ENCODE measurements around the gene GM2A. TPM values are rescaled to one million over a fixed set of nuclear protein-coding genes. Genes with fewer than 3 reads are reported as not detected.

The GM2A gene
- 38.7 TPM for total RNA-seq
- long read RNA-seq, transcript GM2A-201 (4 exons, 3,896 nt) = major isoform, 8 of 23 reads
- long read RNA-seq, partial matches to known transcripts = 0 of 23 reads
- long read RNA-seq, other reads (novel, unspliced or antisense) = 15 of 23 reads

DNA sequence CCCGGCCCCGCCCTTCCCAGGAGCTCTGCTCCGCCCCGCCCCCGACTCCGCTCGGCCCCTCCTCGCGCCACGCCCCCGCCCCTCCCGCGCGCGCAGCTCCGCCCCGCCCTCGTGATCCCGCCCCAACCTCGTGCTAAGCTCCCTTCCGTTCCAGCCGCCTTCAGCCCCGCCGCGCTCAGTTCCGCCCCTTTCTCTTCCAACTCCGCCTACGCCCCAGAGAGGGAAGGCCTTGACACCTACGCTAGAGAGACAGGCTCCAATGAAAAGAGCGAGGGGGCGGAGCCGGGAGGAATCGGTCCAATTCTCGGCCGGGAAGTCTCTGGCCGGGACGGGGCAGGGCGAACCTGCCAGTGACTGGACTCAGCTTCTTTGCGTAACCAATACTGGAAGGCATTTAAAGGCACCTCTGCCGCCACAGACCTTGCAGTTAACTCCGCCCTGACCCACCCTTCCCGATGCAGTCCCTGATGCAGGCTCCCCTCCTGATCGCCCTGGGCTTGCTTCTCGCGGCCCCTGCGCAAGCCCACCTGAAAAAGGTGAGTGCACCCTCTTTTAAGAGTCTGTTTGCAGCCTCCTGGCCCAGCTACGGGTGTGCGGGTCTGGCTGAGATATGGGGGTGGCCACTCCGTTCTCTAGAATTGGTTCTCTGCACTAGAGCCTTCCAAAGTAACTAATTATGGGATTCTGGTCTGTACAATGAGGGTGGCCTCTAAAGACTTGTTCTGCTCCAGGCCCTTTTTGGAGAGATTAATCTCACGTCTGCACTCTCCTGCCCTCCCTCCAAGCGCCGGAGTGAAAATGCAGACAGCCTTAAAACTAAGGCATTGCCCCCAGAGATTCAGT, at the start of gene GM2A:
GM2A (plus strand) TSS at position 424 of the 843 bp plus-strand sequence; CDS start at position 456, 32 bp downstream.
- DNase-seq (ENCODE audit: low spot score) = peak; percentile 99

DNA sequence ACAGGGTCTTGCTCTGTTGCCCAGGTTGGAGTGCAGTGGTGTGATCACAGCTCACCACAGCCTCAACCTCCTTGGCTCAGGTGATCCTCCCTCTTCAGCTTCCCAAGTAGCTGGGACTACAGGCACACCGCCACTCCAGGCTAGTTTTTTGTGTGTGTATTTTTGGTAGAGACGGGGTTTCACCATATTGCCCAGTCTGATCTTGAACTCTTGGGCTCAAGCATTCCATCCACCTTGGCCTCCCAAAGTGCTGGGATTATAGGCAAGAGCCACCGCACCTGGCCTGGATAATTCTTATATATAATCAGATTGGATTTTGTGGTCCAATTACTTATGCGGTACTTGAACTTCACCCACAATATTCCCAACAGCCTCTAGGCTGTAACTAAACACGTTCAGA, 48.9 kb upstream of the GM2A start:
- DNase-seq (ENCODE audit: low spot score) = peak; percentile 16

DNA sequence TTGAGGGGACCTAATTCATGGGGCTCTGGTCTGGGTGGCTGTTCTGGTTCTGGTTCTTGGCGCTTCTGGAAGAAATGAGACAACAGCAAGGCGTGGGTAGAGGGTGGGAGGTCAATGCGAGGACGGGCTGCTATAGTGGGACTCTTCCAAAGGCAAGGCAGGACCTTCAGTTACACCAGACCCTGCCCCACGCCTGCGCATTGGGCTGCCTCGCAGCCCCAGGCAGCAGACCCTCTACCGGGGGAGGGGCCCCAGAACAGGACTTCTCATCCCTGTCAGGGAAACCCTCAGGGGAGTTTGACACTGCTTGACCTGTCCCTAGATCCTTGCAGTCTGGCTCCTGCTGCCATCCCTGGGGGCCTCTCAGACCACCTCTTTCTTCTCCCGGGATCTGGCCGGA, 47.6 kb upstream of the GM2A start:
- peak; percentile 89 for DNase-seq (ENCODE audit: low spot score)

DNA sequence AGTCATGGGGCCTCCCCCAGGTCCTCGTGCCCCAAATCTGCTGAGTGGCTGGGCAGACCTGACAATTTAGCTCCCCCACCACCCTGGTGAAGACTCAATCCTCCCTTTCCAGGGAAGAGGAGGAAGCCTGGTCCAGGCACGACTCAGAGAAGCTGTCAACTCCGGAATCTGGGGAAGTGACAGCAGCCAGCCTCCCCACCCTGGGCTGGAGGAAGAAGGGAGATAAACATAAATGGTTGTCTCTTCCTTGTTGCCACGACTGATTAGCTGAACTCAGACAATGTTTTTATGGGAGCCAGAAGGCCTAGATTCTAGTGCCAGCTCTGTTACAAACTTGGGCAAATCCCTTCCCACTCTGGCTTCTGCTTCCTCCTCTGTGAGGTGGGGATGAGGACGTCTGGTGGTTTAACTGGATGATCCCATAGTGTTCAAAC, 44.5 kb upstream of the GM2A start:
- peak; percentile 82 for DNase-seq (ENCODE audit: low spot score)

DNA sequence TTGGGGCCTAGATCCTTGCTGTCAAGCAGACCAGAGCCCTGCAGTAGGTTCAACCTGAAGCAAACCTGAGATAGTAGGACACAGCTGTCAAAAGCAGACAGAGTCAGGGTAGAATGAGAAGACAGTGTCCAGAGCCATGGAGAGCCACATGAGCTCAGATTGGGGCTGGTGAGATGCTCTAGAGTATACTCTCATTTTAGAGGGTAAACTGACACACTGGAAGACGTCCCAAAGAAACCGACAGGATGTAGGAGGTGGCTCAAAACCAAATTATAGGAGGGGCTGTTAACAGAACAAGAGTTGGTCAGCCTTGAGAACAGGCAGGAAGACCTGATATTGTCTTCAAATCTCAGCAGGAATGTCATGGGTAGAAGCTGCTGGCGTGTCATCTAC, 40.6 kb upstream of the GM2A start:
- DNase-seq (ENCODE audit: low spot score) = peak; percentile 11

DNA sequence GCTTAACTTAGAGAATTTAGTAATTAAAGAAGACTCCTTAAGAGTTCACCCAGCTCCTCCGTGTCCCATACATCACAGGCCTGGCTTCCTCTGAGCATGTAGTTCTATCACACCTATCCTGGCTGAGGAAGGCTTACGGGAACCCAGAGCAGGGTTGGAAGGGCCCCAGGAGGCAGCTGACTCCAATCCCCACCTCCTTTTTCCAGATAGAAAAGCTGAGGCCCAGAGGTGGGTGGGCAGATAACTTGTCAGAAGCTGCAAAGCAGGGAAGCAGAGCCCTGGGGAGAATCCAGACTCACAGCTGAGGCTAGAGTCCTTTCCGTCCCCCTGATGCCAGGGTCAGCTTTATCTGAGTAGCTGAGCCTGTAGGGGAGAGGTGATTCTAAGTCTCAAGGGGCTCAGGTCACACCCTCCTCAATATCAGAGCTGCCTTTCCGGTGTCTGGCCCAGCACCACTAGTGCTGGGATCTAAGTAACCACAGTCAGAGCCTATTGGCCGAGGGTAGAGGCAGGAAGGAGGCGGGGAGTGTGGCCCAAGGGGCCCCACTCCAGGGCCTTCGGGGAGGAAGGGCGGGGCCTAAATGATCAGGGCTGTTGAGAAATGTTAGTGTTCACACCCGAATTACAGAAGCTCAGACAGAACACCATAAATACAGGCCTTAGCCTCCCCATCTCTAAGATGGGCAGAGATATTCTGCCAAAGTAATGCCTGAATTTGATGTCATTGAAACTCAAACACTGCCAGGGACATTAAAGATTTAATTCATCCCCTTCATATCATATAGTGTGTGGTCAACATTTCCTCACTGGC, 39.0 kb upstream of the GM2A start:
- peak; percentile 92 for DNase-seq (ENCODE audit: low spot score)

DNA sequence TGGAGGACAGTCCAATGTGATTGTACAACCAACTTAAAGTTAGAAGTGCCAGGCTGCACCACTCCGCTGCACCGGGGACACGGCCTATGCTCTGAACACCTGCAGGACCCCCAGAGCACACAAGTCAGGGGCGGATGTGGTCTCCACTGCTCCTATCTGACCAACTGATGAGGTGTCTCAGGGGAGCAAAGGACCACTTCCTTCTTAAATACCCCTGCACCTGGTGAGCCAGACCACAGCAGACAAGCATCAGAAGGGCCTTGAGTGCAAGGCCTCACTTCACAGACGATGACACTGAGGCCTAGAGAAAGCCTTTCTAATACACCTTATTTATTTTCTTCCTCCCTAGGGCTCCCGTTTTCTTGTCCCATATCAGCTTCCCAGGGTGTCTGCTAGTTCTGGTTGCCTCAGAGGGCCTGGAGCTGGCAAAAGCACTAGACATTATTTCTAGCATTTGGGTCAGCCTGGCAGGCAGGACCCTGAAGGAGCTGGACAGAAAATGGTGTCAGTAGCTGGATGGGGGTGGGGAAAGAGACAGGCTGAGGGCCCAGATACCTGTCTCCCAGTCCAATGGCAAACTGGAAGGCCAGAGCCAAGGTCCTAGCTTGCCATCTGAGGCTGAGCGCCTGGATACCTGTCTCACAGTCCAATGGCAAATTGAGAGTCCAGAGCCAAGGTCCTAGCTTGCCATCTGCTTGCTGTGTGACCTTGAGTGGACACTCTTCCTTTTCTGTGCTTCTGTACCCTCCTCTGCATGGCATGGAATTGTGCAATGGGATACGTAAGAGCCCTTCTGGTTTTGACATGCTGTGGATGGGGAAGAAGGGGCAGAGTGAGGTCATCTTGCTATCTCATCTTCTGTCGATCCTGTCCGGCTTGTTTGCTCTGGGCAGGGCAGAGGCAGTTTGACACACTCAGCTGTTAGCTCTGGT, 38.1 kb upstream of the GM2A start:
- DNase-seq (ENCODE audit: low spot score) = peak; percentile 78

DNA sequence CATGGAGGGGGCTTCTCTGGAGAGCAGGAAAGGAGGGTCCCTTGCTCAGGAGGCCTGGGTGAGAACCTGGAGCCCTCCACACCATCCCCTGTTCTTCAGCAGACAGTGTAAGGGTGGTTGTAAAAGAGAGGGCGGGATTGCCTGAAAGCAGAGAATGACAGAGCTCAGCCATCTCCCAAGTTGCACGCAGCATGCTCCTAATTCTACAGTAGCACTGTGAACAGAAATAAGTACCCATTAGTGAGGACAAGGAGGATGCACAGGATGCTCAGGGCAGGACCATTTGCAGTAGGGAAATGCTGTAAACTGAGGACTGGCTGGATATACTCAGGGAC, 37.5 kb upstream of the GM2A start:
- no peak for DNase-seq (ENCODE audit: low spot score)

DNA sequence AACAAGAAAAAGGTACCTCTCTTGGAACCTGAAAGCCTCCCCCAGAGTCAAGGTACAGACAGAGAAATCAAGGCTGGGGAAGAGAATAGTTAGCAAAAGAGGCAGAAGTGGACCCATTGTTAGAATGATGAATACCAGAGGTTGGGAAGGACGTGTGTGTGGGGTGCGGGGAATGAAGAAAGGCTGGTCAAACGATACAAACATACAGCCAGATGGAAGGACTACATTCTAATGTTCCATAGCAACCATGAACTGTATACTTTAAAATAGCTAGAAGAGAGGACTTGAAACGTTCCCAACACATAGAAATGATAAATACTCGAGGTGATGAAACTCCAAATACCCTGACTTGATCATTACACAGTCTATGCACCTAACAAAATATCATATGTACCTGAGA, 36.2 kb upstream of the GM2A start:
- peak; percentile 3 for DNase-seq (ENCODE audit: low spot score)

DNA sequence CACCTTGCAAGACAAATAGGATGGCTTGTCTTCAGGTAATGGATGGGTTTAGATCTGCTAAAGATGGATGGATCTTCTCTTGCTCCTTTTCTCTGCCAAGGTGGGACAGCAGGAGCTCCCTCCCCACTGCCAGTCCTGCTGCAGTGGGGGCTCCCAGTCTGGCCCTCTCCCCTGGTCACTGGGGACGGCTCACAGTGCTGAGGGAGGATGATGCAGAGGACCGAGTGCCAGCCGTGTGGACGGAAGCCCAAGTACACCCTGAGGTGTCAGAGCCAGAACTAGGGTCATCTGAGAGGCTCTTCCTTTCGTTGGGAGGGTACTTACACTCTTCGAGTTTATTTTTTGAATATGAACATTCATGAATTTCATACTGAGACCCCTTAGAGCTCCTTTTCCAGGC, 34.8 kb upstream of the GM2A start:
- DNase-seq (ENCODE audit: low spot score) = no peak

DNA sequence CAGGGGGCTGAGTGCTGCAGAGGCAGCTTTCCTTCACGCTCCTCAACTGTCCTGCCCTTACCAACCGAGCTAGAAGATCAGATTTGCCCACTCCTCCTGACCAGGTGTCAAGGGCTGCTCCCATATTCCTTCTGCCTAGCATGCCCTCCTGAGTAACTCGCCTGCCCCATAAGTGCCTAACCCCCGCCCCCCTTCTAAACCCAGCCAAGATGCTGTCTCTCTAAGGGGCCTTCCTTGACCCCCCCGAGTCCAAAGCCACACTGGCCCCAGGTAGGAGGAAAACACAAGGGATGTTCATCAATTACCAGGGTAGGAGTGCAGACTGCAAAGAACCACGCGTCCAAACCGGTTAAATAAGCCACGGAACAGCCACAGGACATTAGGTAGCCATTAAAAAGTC, 33.8 kb upstream of the GM2A start:
- DNase-seq (ENCODE audit: low spot score) = no peak

DNA sequence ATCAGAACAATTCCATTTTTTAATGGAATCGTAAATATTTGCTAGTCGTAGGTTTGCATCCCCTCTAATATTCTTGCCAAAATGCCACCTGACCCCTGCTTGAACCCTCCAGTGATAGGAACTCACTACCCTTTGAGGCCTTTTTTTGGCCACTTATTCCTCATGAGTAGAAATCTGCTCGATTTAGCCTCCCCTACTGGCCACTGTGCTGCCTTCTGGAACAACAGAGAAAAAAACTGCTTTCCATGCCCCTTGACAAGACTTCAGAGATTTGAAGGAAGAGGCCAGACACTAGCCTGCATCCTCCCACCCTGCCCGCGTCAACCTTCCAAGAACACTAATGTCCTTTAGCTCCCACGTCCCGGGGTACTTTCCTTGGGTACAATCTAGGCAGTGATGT, 33.2 kb upstream of the GM2A start:
- no peak for DNase-seq (ENCODE audit: low spot score)

DNA sequence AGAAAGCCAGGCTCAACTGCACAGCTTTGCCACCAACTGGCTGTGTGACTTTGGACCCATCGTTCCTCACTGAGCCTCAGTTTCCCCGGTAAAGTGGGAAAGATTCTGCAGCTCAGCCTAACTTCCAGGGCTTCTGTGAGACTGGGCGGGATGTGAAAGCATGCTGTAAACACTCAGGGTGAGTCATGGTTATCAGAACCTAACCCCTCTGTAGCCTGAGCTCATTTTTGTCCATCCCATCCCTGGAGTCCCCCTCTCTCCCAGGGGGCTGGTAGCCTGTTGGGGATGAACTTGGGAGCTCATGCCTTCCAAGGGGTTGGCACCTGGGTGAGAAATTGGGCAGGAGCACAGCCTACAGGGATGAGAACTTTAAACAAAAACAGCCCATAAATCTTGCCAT, 31.4 kb upstream of the GM2A start:
- no peak for DNase-seq (ENCODE audit: low spot score)

DNA sequence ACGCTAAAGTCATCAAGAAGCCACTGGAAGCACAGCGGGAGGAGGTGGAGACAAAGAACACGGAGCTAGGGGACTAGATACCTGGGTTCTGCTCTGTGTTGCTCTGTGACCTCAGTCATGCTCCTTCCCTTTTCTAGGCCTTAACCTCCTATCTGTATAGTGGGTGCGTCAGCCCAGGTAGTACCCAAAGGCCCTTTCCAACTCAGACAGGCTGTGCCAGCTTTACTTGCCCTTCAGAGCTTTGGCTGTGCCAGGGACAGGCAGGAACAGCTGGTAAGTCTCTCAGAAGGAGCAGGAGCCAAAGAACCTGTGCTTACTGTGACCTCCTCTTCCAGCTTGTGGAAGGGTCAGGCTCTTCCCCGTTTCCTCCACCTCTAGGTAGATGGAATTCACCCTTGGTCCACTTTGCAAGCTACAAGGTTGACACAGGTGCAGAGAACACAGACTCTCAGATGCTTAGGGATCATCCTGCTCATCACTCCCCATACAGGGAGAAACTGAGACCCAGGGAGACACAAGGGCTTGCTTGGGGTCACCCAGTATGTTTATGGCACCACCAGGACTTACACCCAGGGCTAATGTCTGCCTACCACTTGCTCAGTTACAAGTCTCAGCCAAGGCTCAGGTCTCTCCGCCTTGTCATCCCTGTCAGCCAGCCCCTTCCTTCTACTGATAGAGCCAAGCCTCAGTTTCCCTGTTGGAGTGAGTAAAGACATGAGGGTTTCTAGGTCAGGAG, 30.8 kb upstream of the GM2A start:
- no peak for DNase-seq (ENCODE audit: low spot score)

DNA sequence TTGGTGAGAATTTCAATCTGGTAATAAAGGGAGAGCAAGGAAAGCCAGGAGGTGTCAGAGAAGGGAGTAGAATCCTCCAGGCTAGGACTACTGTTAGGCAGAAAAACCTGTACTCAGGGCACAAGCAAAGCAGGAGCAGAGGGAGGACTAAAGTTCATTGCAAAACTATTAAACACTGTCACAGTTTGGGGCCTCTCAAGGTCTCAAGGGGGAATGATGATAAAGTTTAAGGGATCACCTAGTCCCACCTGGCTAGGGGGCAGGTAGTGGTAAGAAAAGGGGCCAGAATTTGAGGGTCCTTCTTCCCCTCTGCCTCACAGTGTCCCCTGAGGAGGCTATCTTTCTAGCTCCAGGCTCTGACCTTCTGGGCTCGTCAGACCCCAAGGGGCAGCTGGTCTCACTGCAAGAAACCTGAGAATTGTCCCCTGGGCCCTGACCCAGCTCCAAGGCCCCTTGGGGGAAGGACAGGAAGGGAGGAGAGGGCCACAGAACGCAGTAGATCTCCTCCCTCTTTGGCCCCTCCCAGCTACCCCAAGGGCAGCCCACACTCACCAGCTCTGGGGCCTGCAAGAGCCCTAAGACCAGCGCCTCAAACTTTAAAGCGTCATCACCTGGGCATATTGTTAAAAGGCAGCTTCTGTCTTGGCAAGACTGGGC, 30.1 kb upstream of the GM2A start:
- no peak for DNase-seq (ENCODE audit: low spot score)

DNA sequence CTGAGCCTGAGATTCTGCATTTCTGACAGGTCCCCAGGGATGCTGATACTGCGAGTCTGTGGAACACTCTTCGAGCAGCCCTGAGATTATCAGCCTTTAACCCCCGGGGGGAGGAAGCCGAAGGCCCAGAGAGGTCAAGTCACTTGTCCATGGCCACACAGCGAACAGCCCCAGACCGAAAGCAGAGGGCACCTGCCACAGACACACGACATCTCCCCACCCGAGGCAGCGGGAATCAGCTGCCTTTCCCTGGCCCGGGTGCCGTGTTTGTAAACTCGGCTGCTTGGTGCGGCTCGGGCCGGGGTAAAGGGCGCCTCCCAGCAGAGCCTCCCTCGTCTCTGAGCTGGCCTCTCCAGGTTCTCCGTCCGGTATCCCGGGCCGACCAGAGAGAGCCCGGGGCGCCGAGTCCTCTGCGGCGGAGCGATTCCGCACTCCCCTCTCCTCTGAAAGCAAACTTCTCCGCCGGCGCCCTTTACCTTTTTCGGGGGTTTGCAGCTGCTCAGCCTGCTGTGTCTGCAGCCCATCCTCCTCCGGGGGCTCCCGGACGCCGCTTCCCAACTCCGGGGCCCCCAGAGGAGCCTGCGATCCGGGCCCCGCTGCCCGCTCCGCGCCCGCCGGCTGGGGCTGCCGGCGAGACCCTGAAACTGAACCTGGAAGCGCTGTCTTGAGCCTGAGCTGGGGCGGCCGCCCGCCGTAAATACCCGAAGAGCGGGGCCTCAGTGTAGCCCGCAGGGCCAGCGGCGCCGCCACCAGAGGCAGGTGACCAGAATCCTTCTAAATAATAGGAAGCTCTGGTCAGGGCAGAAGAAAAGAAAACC, 29.3 kb upstream of the GM2A start, which contains the start of gene CCDC69:
CCDC69 (minus strand) TSS at position 646 of the 818 bp plus-strand sequence; CDS start at position 524, 122 bp downstream.
- DNase-seq (ENCODE audit: low spot score) = peak; percentile 92

DNA sequence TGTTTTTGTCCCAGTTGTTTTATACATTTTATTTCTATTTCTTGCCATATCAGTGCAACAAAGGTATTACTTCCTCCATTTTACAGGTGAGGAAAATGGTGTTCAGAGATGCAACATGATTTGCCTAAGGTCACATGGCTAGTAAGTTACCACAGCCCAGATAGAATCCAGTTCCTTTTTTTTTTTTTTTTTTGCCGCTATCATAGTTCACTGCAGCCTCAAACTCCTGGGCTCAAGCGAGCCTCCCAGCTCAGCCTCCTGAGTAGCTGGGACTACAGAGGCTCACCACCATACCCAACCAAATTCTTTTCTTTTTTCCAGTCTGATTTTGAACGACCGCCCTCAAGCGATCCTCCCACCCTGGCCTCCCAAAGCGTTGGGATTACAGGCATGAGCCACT, 28.6 kb upstream of the GM2A start:
- DNase-seq (ENCODE audit: low spot score) = no peak

DNA sequence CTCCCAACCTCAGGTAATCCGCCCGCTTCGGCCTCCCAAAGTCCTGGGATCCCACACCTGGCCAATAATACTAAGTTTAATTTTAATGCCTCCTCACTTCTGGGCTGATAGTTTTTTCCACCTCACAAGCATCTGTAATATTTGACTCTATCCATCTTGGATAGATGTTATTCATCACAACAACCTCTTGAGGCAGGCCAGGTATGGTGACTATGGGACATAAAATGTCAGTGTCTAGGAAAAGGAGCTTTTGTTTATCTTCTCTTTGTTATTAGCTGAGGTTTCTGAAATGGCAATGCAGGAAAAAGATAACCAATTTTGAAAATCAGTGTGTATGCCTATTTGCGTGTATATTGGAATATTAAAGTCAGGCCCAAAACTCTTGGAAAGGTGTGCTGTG, 27.9 kb upstream of the GM2A start:
- DNase-seq (ENCODE audit: low spot score) = no peak

DNA sequence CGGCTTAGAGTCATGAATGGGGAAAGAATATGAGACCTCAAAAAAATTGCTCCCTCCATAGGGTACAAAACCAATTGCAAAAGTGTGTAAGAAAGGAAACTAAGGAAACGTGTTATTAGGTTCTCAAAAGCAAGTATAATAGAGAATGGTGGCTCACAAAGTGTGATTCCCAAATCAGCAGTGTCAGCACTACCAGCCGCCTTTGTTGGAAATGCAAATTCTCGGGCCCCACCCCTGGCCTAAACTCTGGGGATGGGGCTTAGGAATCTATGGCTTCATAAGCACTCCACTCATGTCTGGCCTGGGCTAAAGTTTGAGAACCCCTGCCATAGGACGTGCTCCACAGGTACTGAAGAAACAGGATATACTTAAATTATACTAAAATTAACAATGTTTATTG, 27.5 kb upstream of the GM2A start:
- DNase-seq (ENCODE audit: low spot score) = no peak

Data from mesenteric fat pad (tissue), 1 donor.